K562 (cell line): ENCODE results near the gene ITGB5. TPM values are rescaled to one million over a fixed set of nuclear protein-coding genes. Genes with fewer than 3 reads are reported as not detected.

Source experiments
- ATAC-seq: fragments of 200-7000 bp; cut with Tn5 transposase; 3 replicates; pipeline ENCODE4 v1.9.1; 2020; ENCODE audit warnings: moderate library complexity
- BruUV-seq: library from RNA; stranded (reverse); fragments of 400-500 nt; replicated peaks from 2 replicates; lab custom pipeline; 2021; lab: Mats Ljungman, UMichigan
- CTCF ChIA-PET: fragments of 300-600 bp; formaldehyde crosslinking; extraction: SDS; loops from one replicate; lab custom pipeline; 2021; ENCODE audit warnings: low intra/inter-chr PET ratio; lab: Yijun Ruan, JAX
- POLR2A ChIA-PET: fragments of 300-600, 350-650 bp; sonication (Branson Sonifier 250); formaldehyde crosslinking; extraction: SDS; loops from one replicate; lab custom pipeline; 2021; ENCODE audit warnings: antibody characterized with exemption, inconsistent platforms; lab: Yijun Ruan, JAX
- DNase-seq, 4 experiments: peaks; one replicate each; pipeline versions ENCODE4 v3.0.0 to v3.0.0-alpha.2; 2011 to 2018; ENCODE audit warnings: low spot score in 3 of 4, mixed read lengths in 3 of 4; ENCODE audit errors: extremely low read depth in 1 of 4
- FAIRE-seq: peaks from 2 replicates; lab custom pipeline; 2011; peaks lifted over from hg19 to GRCh38; lab: Jason Lieb, UNC
- H2AFZ ChIP-seq: 2 replicates; pipeline ENCODE4 v1.6.0; 2011; ENCODE audit warnings: low read depth, low read length, control low read depth, inconsistent platforms
- H3K27ac ChIP-seq: fragments of 200-600 bp; 3 replicates; pipeline ENCODE4 v1.8.0; 2011; ENCODE audit warnings: low read depth, mild to moderate bottlenecking, control low read depth, inconsistent platforms, low read length, moderate library complexity, mixed read lengths; ENCODE audit errors: extremely low read depth
- H3K27me3 ChIP-seq, 2 experiments: fragments of 300-600 bp in 1 of 2; 2 replicates in 1 of 2; 3 replicates in 1 of 2; pipeline versions ENCODE4 v1.6.0 to v1.8.0; 2011; ENCODE audit warnings: inconsistent platforms in 2 of 2, low read length in 2 of 2, mild to moderate bottlenecking in 1 of 2, mixed read lengths in 1 of 2, moderate library complexity in 1 of 2; ENCODE audit not compliant: control insufficient read depth in 2 of 2, insufficient read depth in 2 of 2
- H3K36me3 ChIP-seq: fragments of 300-600 bp; 3 replicates; pipeline ENCODE4 v1.8.0; 2011; ENCODE audit warnings: mild to moderate bottlenecking, low read length, inconsistent platforms; ENCODE audit not compliant: control insufficient read depth, insufficient read depth
- H3K4me1 ChIP-seq, 2 experiments: fragments of 200-600 bp in 1 of 2; replicated peaks in 1 of 2; 2 replicates in 1 of 2; 3 replicates in 1 of 2; pipeline versions ENCODE4 v1.5.1 to v1.8.0; 2011; ENCODE audit warnings: inconsistent platforms in 2 of 2, low read length in 2 of 2, mild to moderate bottlenecking in 1 of 2, mixed read lengths in 1 of 2, moderate library complexity in 1 of 2; ENCODE audit not compliant: control insufficient read depth in 2 of 2, insufficient read depth in 2 of 2
- H3K4me2 ChIP-seq: 2 replicates; pipeline ENCODE4 v1.6.1; 2011; ENCODE audit warnings: low read length, control low read depth, inconsistent platforms, mixed read lengths; ENCODE audit not compliant: insufficient read depth
- H3K4me3 ChIP-seq: fragments of 200-600 bp; sonication (generic), shearing (Covaris generic); 2 replicates; pipeline ENCODE4 v1.5.1; 2016; ENCODE audit warnings: control low read depth, inconsistent platforms
- H3K79me2 ChIP-seq: fragments of 200-600 bp; 3 replicates; pipeline ENCODE4 v1.8.0; 2011; ENCODE audit warnings: low read length, inconsistent platforms; ENCODE audit not compliant: control insufficient read depth, insufficient read depth
- H3K9ac ChIP-seq, 2 experiments: 2 replicates each; pipeline versions ENCODE4 v1.6.0 to v1.6.1; 2011; ENCODE audit warnings: low read depth in 2 of 2, low read length in 2 of 2, control low read depth in 1 of 2, inconsistent platforms in 1 of 2, mild to moderate bottlenecking in 1 of 2, mixed read lengths in 1 of 2; ENCODE audit not compliant: insufficient read depth in 1 of 2
- H3K9me1 ChIP-seq: one replicate; pipeline ENCODE4 v1.6.0; 2011; ENCODE audit warnings: inconsistent platforms, mild to moderate bottlenecking, low read length, moderate library complexity; ENCODE audit not compliant: control insufficient read depth, insufficient read depth
- H3K9me3 ChIP-seq: replicated peaks from 2 replicates; pipeline ENCODE4 v1.5.1; 2011; ENCODE audit warnings: low read depth, low read length, inconsistent platforms; ENCODE audit not compliant: control insufficient read depth, insufficient read depth
- H4K20me1 ChIP-seq: replicated peaks from 2 replicates; pipeline ENCODE4 v1.6.1; 2011; ENCODE audit warnings: low read length, inconsistent platforms, mixed read lengths; ENCODE audit not compliant: control insufficient read depth, insufficient read depth
- CTCF ChIP-seq, 3 experiments: IDR thresholded peaks in 2 of 3; conservative IDR thresholded peaks in 1 of 3; 2 replicates each; pipeline ENCODE4 v1.5.1; 2011 to 2012; ENCODE audit warnings: low read length in 3 of 3, mild to moderate bottlenecking in 3 of 3, control low read depth in 2 of 3, improper control_type of control experiment in 1 of 3, inconsistent platforms in 1 of 3, low read depth in 1 of 3, mixed read lengths in 1 of 3, moderate library complexity in 1 of 3; ENCODE audit not compliant: insufficient read depth in 2 of 3
- HDAC6 ChIP-seq: IDR thresholded peaks from 2 replicates; pipeline ENCODE4 v1.6.1; 2012; ENCODE audit warnings: low read depth, mild to moderate bottlenecking, control low read depth, inconsistent platforms, low read length, moderate library complexity
- HSF4 ChIP-seq: fragments of 250-450 bp; sonication (Bioruptor Pico); IDR thresholded peaks from 2 replicates; pipeline ENCODE4 v2.1.2; 2022; ENCODE audit warnings: mild to moderate bottlenecking, moderate library complexity, borderline replicate concordance
- JUN ChIP-seq, 2 experiments: sonication (generic) in 1 of 2; formaldehyde crosslinking in 1 of 2; IDR thresholded peaks; 2 replicates each; pipeline versions ENCODE4 v1.6.1 to v1.8.0; 2012 to 2022; ENCODE audit warnings: borderline replicate concordance in 2 of 2, mild to moderate bottlenecking in 2 of 2, improper control_type of control experiment in 1 of 2, low read depth in 1 of 2, low read length in 1 of 2, missing genetic modification reagents in 1 of 2
- MCM7 ChIP-seq, 2 experiments: fragments of 450-650 bp; IDR thresholded peaks; 2 replicates each; pipeline ENCODE4 v1.6.1; 2016 to 2018
- PHF20 ChIP-seq: fragments of 450-650 bp; IDR thresholded peaks from 2 replicates; pipeline ENCODE4 v1.6.1; 2018; ENCODE audit not compliant: partially characterized antibody
- RBM15 ChIP-seq: fragments of 200-400 bp; formaldehyde crosslinking; IDR thresholded peaks from 2 replicates; pipeline ENCODE4 v1.6.1; 2018; ENCODE audit warnings: mild to moderate bottlenecking, low read length, moderate library complexity; ENCODE audit not compliant: insufficient read depth
- TFE3 ChIP-seq: fragments of 450-650 bp; formaldehyde crosslinking; IDR thresholded peaks from 2 replicates; pipeline ENCODE4 v1.4.0; 2020; ENCODE audit warnings: mild to moderate bottlenecking, mixed read lengths
- ZBTB7A ChIP-seq: IDR thresholded peaks from 2 replicates; pipeline ENCODE4 v1.6.1; 2011; ENCODE audit warnings: low read depth, mild to moderate bottlenecking, low read length, moderate library complexity, borderline replicate concordance; ENCODE audit not compliant: control insufficient read depth
- ZNF217 ChIP-seq: sonication (generic); formaldehyde crosslinking; IDR thresholded peaks from 2 replicates; pipeline ENCODE4 v1.8.0; 2022; ENCODE audit warnings: mild to moderate bottlenecking, missing genetic modification reagents
- ZNF398 ChIP-seq: fragments of 250-450 bp; sonication (Bioruptor Pico); IDR thresholded peaks from 2 replicates; pipeline ENCODE4 v1.8.0; 2021; ENCODE audit warnings: moderate library complexity, mild to moderate bottlenecking, inconsistent platforms
- ZNF436 ChIP-seq: fragments of 250-450, 450-650 bp; sonication (Bioruptor Pico); formaldehyde crosslinking; IDR thresholded peaks from 2 replicates; pipeline ENCODE4 v1.7.0; 2020; ENCODE audit warnings: mild to moderate bottlenecking
- WGBS: fragments of 100-300 bp; shearing (Covaris generic); methylation state at CpG from one replicate; pipeline ENCODE4 v1.1.6; 2016; ENCODE audit warnings: low coverage, mixed read lengths; ENCODE audit not compliant: insufficient coverage; ENCODE audit errors: missing lambda C conversion rate; 5-methylcytosine and 5-hydroxymethylcytosine counted together
- in situ Hi-C: fragments of 300-500 bp; cut with MboI; formaldehyde crosslinking; loops from 4 replicates; pipeline ENCODE4 v1.15.0; 2018; ENCODE audit warnings: inconsistent platforms, mixed read lengths
- intact Hi-C: fragments of 100-400 bp; cut with micrococcal nuclease; formaldehyde crosslinking; loops from 2 replicates; pipeline ENCODE4 v1.14.2; 2022
- polyA plus RNA-seq, 8 experiments: library from polyadenylated mRNA; depleted of rRNA in 4 of 8; stranded (reverse) in 5 of 8; unstranded in 3 of 8; fragments of >200 nt; fragmentation: Nextera tagmentation in 2 of 8; fragmentation: Illumina TruSeq in 1 of 8; extraction: Ambion mirVana in 2 of 8; extraction: Trizol in 1 of 8; gene quantifications; 2 replicates each; pipeline versions ENCODE4 v1.2.1 to v1.2.3, GENCODE V29; 2011 to 2014; ENCODE audit warnings: inconsistent platforms in 1 of 8, missing spikeins in 1 of 8
- total RNA-seq, 7 experiments: library from RNA; depleted of rRNA in 6 of 7; stranded (reverse); fragments of >200 nt in 6 of 7; fragmentation: Illumina TruSeq in 2 of 7; extraction: Trizol in 2 of 7; gene quantifications; 2 replicates each; pipeline versions ENCODE4 v1.2.1 to v1.2.3, GENCODE V29; 2011 to 2021; ENCODE audit warnings: low replicate concordance in 1 of 7

The ITGB5 gene
- total and polyA plus RNA-seq, 9 of the 15 experiments (the other 6 are each of a cell fraction or from before 2014, with no cell fraction given), result 1.7 to 46.8 (median 9.9) TPM

- no peak for TF ChIP-seq JUN (IDR thresholded peaks at IDR 0.05; ENCODE audit: borderline replicate concordance, low read depth, low read length)
- no peak for TF ChIP-seq JUN (CRISPR knock-in tag; IDR thresholded peaks at IDR 0.05; ENCODE audit: borderline replicate concordance)
- TF ChIP-seq, all 486 proteins: peak for 0
These were observed 48.1 kb upstream of the ITGB5 start (continued) for GRCh38 chr3:124935264-124935663.

GRCh38 chr3:124934577-124934976, 47.4 kb upstream of the ITGB5 start, which contains the start of gene MUC13:
Gene MUC13 (minus strand): TSS chr3:124934751. CDS start chr3:124934712, 39 bp downstream.
- FAIRE-seq (no peak), ATAC-seq (no peak), DNase-seq (no peak)
- intact Hi-C loops (no loop called here), in situ Hi-C loops (no loop called here)
- Histone ChIP-seq H3K9me3 (no peaks in the 10 kb centered on the region), H3K27me3 (peaks cover 0 to under 1% of the 10 kb centered on the region in 2 experiments; a peak in 1 of 5 replicates), H4K20me1 (no peaks in the 10 kb centered on the region), H3K9ac (no peak within 1 kb of the TSS), H3K79me2 (no peaks in the 10 kb centered on the region), H3K4me1 (no peaks in the 10 kb centered on the region), H3K4me3 (no peak within 1 kb of the TSS), H2AFZ (no peak within 1 kb of the TSS), H3K36me3 (no peaks in the 10 kb centered on the region), H3K4me2 (no peak within 1 kb of the TSS), H3K9me1 (no peaks in the 10 kb centered on the region), H3K27ac (no peak within 1 kb of the TSS)
- POLR2A ChIA-PET, result no interaction called here
- TF ChIP-seq ZNF436 (CRISPR knock-in tag) (no peak), PHF20 (no peak), MCM7 (IDR thresholded peaks at IDR 0.05) (no peak), HDAC6 (no peak), ZBTB7A (no peak), HSF4 (no peak), ZNF217 (CRISPR knock-in tag) (no peak), TFE3 (CRISPR knock-in tag) (no peak), CTCF (IDR thresholded peaks at IDR 0.05 in 2 of 3, conservative IDR thresholded peaks at IDR 0.05 in 1 of 3; ENCODE audit: insufficient read depth in 2 of 3, low read depth in 1 of 3, low read length in 3 of 3) (no peak), RBM15 (no peak), ZNF398 (CRISPR knock-in tag) (no peak)
- BruUV-seq, result no TSS peak
- 0% methylated on average over 5 of the region's 5 CpGs for WGBS
- CTCF ChIA-PET, result interaction anchor here (0.6 kb wide), 1 partner anchor 648 kb away, joined by 3 read pairs; no protein-coding TSS in a partner anchor
